Amygdala (tissue), 56 donors: Measurements from ENCODE around the gene RUFY3.
"Not testable (repeated sequence)": the region's sequence is repeated elsewhere in the genome, so short reads cannot be mapped to it uniquely, and the experiment has no call there.

ENCODE experiments used
- DNase-seq, 56 donors: peaks; one replicate each; lab custom pipeline; 2025; lab: John Stamatoyannopoulos, UW

The RUFY3 gene

GRCh38 chr4:70836081-70836480 is 114.3 kb downstream of the RUFY3 start:
- no peak for DNase-seq

GRCh38 chr4:70838204-70838603 is 116.4 kb downstream of the RUFY3 start:
- no peak for DNase-seq

- DNase-seq, result peak in 51 of 56 donors; percentile 2 to 73 (median 45)
Observed at GRCh38 chr4:70838666-70839588, 117.2 kb downstream of the RUFY3 start.

GRCh38 chr4:70839589-70840093 is 117.9 kb downstream of the RUFY3 start, which contains the start of gene GRSF1:
Gene GRSF1 (minus strand): TSS chr4:70839890. CDS start chr4:70839827, 63 bp downstream.
- DNase-seq, result peak; percentile 16 to 95 (median 84)

- DNase-seq, result peak in 22 of 56 donors; percentile 1 to 73 (median 38)
Observed at GRCh38 chr4:70840137-70840536, 118.4 kb downstream of the RUFY3 start.

GRCh38 chr4:70840631-70841030 is 118.9 kb downstream of the RUFY3 start:
- DNase-seq, result not testable (repeated sequence)

- no peak for DNase-seq
Observed at GRCh38 chr4:70841211-70841610, 119.4 kb downstream of the RUFY3 start.

- DNase-seq, result no peak
Observed at GRCh38 chr4:70841951-70842350, 120.2 kb downstream of the RUFY3 start.

- no peak for DNase-seq
Observed at GRCh38 chr4:70842761-70843435, 121.1 kb downstream of the RUFY3 start.

GRCh38 chr4:70844180-70844579 is 122.4 kb downstream of the RUFY3 start:
- no peak for DNase-seq

- DNase-seq, result no peak
Observed at GRCh38 chr4:70849291-70849690, 127.5 kb downstream of the RUFY3 start.

- DNase-seq, result no peak
Observed at GRCh38 chr4:70855464-70855863, 133.7 kb downstream of the RUFY3 start.
